ENCODE results near the gene NPC1L1. TPM values are rescaled to one million over a fixed set of nuclear protein-coding genes. Genes with fewer than 3 reads are reported as not detected.

The NPC1L1 gene
- total RNA-seq, 1 donor, result not detected

DNA sequence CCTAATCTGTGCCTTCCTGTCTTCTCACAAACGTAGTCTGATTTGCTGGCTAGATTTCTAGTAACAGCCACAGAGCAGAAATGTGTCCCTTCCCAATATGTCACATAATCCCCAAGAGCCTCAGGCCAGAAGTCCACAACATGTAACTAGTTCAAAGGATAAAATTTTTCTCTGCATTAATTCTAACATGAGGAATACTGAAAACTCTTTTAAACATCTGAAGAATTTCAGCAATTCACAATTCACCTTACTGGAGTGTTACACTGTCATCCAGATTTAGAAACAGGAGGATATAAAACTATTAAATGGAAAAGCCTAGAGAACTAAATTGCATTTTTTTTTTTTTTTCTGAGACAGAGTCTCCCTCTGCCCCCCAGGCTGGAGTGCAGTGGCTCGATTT, 35.1 kb upstream of the NPC1L1 start:
- Histone ChIP-seq H3K79me2 (ENCODE audit: insufficient read depth, low read length) (peaks cover 70% of the 10 kb centered on the region), H3K36me3 (ENCODE audit: insufficient read depth, low read length) (peaks cover 47% of the 10 kb centered on the region)
- TF ChIP-seq, protein P1, sequence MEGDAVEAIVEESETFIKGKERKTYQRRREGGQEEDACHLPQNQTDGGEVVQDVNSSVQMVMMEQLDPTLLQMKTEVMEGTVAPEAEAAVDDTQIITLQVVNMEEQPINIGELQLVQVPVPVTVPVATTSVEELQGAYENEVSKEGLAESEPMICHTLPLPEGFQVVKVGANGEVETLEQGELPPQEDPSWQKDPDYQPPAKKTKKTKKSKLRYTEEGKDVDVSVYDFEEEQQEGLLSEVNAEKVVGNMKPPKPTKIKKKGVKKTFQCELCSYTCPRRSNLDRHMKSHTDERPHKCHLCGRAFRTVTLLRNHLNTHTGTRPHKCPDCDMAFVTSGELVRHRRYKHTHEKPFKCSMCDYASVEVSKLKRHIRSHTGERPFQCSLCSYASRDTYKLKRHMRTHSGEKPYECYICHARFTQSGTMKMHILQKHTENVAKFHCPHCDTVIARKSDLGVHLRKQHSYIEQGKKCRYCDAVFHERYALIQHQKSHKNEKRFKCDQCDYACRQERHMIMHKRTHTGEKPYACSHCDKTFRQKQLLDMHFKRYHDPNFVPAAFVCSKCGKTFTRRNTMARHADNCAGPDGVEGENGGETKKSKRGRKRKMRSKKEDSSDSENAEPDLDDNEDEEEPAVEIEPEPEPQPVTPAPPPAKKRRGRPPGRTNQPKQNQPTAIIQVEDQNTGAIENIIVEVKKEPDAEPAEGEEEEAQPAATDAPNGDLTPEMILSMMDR (IDR thresholded peaks at IDR 0.05; ENCODE audit: extremely low read depth, low read depth, low read length), result no peak

DNA sequence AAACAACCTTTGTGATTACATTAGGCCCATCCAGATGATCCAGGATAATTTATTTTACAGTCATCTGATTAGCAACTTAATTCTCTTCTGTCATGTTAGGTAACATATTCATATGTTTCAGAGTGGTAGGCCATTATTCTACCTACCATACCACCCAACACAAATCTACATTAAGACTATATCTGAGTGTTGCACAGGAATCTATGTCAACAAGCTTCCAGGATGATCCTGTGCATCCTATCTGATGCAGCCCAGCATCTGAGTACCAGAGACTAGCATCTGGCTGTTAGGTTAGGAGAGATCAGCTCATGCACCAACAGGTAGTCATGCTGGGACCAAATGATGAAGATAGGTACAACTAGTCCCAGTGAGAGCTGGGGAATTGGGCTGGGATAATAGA, 33.9 kb upstream of the NPC1L1 start:
- H3K4me1 ChIP-seq (ENCODE audit: insufficient read depth, low read length), result peaks cover 20% of the 10 kb centered on the region
- peak overlapping the region; percentile 85 for H3K27ac ChIP-seq (ENCODE audit: low read depth, low read length)
- peaks cover 52% of the 10 kb centered on the region for H3K36me3 ChIP-seq (ENCODE audit: insufficient read depth, low read length)
- H3K4me2 ChIP-seq (ENCODE audit: insufficient read depth, low read length), result peak overlapping the region; percentile 83
- H3K9me3 ChIP-seq (ENCODE audit: low read depth, low read length), result no peaks in the 10 kb centered on the region
- H3K4me3 ChIP-seq (ENCODE audit: insufficient read depth, low read length), result no peak overlapping the region
- H4K20me1 ChIP-seq (ENCODE audit: insufficient read depth, low read length), result peaks cover 2% of the 10 kb centered on the region
- H2AFZ ChIP-seq (ENCODE audit: low read length), result no peak overlapping the region
- peaks cover 64% of the 10 kb centered on the region for H3K79me2 ChIP-seq (ENCODE audit: insufficient read depth, low read length)
- no peaks in the 10 kb centered on the region for H3K27me3 ChIP-seq (ENCODE audit: insufficient read depth, low read length)
- peak; percentile 64 for DNase-seq (ENCODE audit: insufficient read length, low spot score, missing footprints)
- TF ChIP-seq, protein P1 (IDR thresholded peaks at IDR 0.05; ENCODE audit: extremely low read depth, low read depth, low read length), result no peak

More for the DNA sequence above, 35.1 kb upstream of the NPC1L1 start:
- no peak overlapping the region for H3K27ac ChIP-seq (ENCODE audit: low read depth, low read length)
- no peaks in the 10 kb centered on the region for H3K9me3 ChIP-seq (ENCODE audit: low read depth, low read length)
- DNase-seq (ENCODE audit: insufficient read length, low spot score, missing footprints), result peak; percentile 50
- no peaks in the 10 kb centered on the region for H3K27me3 ChIP-seq (ENCODE audit: insufficient read depth, low read length)
- no peak overlapping the region for H3K4me2 ChIP-seq (ENCODE audit: insufficient read depth, low read length)
- H4K20me1 ChIP-seq (ENCODE audit: insufficient read depth, low read length), result peaks cover 4% of the 10 kb centered on the region
- no peak overlapping the region for H3K4me3 ChIP-seq (ENCODE audit: insufficient read depth, low read length)
- H2AFZ ChIP-seq (ENCODE audit: low read length), result no peak overlapping the region
- H3K4me1 ChIP-seq (ENCODE audit: insufficient read depth, low read length), result peaks cover 27% of the 10 kb centered on the region

DNA sequence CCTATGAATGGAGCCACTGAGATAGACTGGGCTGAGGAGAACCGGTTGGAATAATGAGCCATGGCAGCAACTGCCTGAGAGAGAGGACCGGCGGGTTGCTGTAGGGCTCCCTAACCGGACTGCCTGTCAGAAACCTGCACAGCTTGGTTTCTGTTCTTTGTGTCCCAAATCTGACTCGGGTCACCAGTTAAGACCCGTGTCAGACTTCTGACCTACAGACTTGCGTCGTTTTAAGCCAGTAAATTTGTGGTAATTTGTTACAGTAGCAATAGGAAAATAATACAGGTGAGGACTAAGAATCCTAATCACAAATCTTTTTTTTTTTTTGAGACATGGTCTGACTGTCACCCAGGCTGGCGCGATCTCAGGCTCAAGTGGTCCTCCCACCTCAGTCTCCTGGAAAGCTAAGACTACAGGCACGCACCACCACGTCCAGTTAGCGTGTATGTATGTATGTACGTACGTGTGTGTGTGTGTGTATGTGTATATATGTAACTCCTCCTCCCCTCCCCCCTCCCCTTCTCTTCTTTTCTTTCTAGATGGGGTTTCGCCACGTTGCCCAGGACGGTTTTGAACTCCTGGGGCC, 33.2 kb upstream of the NPC1L1 start:
- peaks cover 52% of the 10 kb centered on the region for H3K36me3 ChIP-seq (ENCODE audit: insufficient read depth, low read length)
- no peaks in the 10 kb centered on the region for H3K9me3 ChIP-seq (ENCODE audit: low read depth, low read length)
- no peaks in the 10 kb centered on the region for H3K27me3 ChIP-seq (ENCODE audit: insufficient read depth, low read length)
- peaks cover 63% of the 10 kb centered on the region for H3K79me2 ChIP-seq (ENCODE audit: insufficient read depth, low read length)
- peak overlapping the region; percentile 83 for H3K4me2 ChIP-seq (ENCODE audit: insufficient read depth, low read length)
- H3K4me3 ChIP-seq (ENCODE audit: insufficient read depth, low read length), result peak overlapping the region; percentile 96
- DNase-seq (ENCODE audit: insufficient read length, low spot score, missing footprints), result no peak
- peak overlapping the region; percentile 85 for H3K27ac ChIP-seq (ENCODE audit: low read depth, low read length)
- TF ChIP-seq, protein P1 (IDR thresholded peaks at IDR 0.05; ENCODE audit: extremely low read depth, low read depth, low read length), result no peak
- H2AFZ ChIP-seq (ENCODE audit: low read length), result peak overlapping the region; percentile 92
- H3K4me1 ChIP-seq (ENCODE audit: insufficient read depth, low read length), result peaks cover 20% of the 10 kb centered on the region
- peaks cover 7% of the 10 kb centered on the region for H4K20me1 ChIP-seq (ENCODE audit: insufficient read depth, low read length)

DNA sequence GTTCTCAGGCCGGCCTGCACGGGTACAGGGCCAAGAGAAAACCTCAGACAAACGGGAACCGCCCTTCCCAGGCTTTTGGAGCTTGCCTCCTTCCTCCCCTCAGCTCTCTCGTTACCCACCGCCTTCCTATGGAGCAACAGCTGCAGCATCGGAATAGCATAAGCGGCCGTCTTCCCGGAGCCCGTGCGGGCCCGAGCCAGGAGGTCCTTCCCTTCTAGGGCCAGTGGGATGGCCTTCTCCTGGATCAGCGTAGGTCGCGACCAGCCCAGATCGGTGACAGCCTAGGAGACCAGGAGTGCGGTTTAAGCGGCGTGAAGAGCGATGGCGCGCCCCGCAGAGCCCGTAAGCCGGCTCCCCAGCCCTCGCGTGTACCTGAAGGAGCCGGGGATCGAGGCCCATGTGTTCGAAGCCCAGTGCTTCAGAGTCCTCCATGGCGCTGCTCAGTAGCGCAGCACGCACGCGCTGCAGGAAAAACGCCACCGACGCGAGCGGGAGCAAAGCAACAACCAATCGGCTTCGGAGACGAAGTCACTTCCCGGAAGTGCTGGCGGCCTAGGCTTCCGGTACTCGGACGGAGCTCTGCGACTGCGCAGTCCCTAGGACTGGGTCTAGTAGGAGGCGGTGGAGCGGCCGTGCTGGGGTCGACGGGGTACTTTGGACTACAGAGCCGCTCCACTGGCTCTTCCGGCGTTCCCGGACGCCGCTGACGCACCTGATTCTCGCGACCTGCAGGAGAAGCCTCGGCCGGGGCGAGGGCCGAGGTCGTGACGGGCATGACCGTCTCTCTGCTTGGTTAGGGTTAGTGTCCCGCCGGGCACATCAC, 32.5 kb upstream of the NPC1L1 start, which contains the start of gene DDX56:
DDX56 (minus strand) TSS at position 445 of the 823 bp plus-strand sequence; CDS start at position 432, 13 bp downstream.
- peak within 1 kb of the TSS; percentile 96 for H3K4me3 ChIP-seq (ENCODE audit: insufficient read depth, low read length)
- H3K9me3 ChIP-seq (ENCODE audit: low read depth, low read length), result no peaks in the 10 kb centered on the region
- TF ChIP-seq, protein P1 (IDR thresholded peaks at IDR 0.05; ENCODE audit: extremely low read depth, low read depth, low read length), result no peak
- H3K27ac ChIP-seq (ENCODE audit: low read depth, low read length), result peak within 1 kb of the TSS; percentile 85
- H2AFZ ChIP-seq (ENCODE audit: low read length), result peak within 1 kb of the TSS; percentile 92
- H4K20me1 ChIP-seq (ENCODE audit: insufficient read depth, low read length), result peaks cover 12% of the 10 kb centered on the region
- no peaks in the 10 kb centered on the region for H3K27me3 ChIP-seq (ENCODE audit: insufficient read depth, low read length)
- H3K4me2 ChIP-seq (ENCODE audit: insufficient read depth, low read length), result peak within 1 kb of the TSS; percentile 83
- peaks cover 20% of the 10 kb centered on the region for H3K4me1 ChIP-seq (ENCODE audit: insufficient read depth, low read length)
- H3K79me2 ChIP-seq (ENCODE audit: insufficient read depth, low read length), result peaks cover 58% of the 10 kb centered on the region
- peaks cover 52% of the 10 kb centered on the region for H3K36me3 ChIP-seq (ENCODE audit: insufficient read depth, low read length)
- peak; percentile 98 for DNase-seq (ENCODE audit: insufficient read length, low spot score, missing footprints)

Measured in osteoblast (primary cell).